Activated B cell treated with CpG ODN at 0.5 μM for 24 hours (primary cell): Measurements from ENCODE around the gene CALML4. TPM values are rescaled to one million over a fixed set of nuclear protein-coding genes. Genes with fewer than 3 reads are reported as not detected.
"Not testable (repeated sequence)": the region's sequence is repeated elsewhere in the genome, so short reads cannot be mapped to it uniquely, and the experiment has no call there.

Source experiments
- ATAC-seq: fragments of 200-7000 bp; cut with Tn5 transposase; one replicate; pipeline ENCODE4 v1.10.0; 2021; ENCODE audit warnings: low read depth, mild to moderate bottlenecking, moderate library complexity
- CTCF ChIA-PET: fragments of 350-600 bp; sonication (Branson Sonifier 250); formaldehyde crosslinking; loops from one replicate; lab custom pipeline; 2021; ENCODE audit warnings: antibody characterized with exemption; lab: Charles Lee
- POLR2A ChIA-PET: fragments of 350-600 bp; sonication (Branson Sonifier 250); formaldehyde crosslinking; loops from one replicate; lab custom pipeline; 2021; ENCODE audit warnings: antibody characterized with exemption; lab: Charles Lee
- DNase-seq: peaks from one replicate; pipeline ENCODE4 v3.0.0; 2022
- H3K27ac Mint-ChIP-seq: one replicate; pipeline ENCODE4 v1.8.0; 2020; ENCODE audit warnings: mixed read lengths
- H3K27me3 Mint-ChIP-seq: one replicate; pipeline ENCODE4 v1.8.0; 2021; ENCODE audit warnings: mixed read lengths
- H3K36me3 Mint-ChIP-seq: one replicate; pipeline ENCODE4 v1.8.0; 2021; ENCODE audit warnings: low read depth, mixed read lengths
- H3K4me1 Mint-ChIP-seq: one replicate; pipeline ENCODE4 v1.8.0; 2021; ENCODE audit warnings: mixed read lengths
- H3K4me3 Mint-ChIP-seq: one replicate; pipeline ENCODE4 v1.8.0; 2020; ENCODE audit warnings: mild to moderate bottlenecking, mixed read lengths
- H3K9me3 Mint-ChIP-seq: one replicate; pipeline ENCODE4 v1.8.0; 2020; ENCODE audit warnings: mixed read lengths
- CTCF ChIP-seq: fragments of 200-600 bp; IDR thresholded peaks from one replicate; pipeline ENCODE4 v1.8.0; 2022; ENCODE audit warnings: antibody characterized with exemption, mild to moderate bottlenecking
- intact Hi-C: fragments of 100-400 bp; cut with micrococcal nuclease; formaldehyde crosslinking; loops from one replicate; pipeline ENCODE4 v1.15.1; 2024
- total RNA-seq: library from RNA; stranded (reverse); gene quantifications from 2 replicates; pipeline ENCODE4 v1.2.3, GENCODE V29; 2022

CALML4 gene
- total RNA-seq, 1 donor from 2014 or later, result 5.0 TPM

- ATAC-seq, result no peak
- no peak overlapping the region for H3K27ac Mint-ChIP-seq
- TF ChIP-seq CTCF, result no peak
- H3K27me3 Mint-ChIP-seq, result no peaks in the 10 kb centered on the region
- intact Hi-C loops, result no loop called here
- no peaks in the 10 kb centered on the region for H3K4me1 Mint-ChIP-seq
- H3K4me3 Mint-ChIP-seq, result no peak overlapping the region
- ChIA-PET CTCF (no interaction called here), POLR2A (no interaction called here)
- H3K36me3 Mint-ChIP-seq, result peaks cover 73% of the 10 kb centered on the region
- H3K9me3 Mint-ChIP-seq, result no peaks in the 10 kb centered on the region
- no peak for DNase-seq
These were observed 21.4 kb downstream of the CALML4 start for GRCh38 chr15:68183616-68184315.

GRCh38 chr15:68177742-68178141, 27.4 kb downstream of the CALML4 start:
- ChIA-PET POLR2A (no interaction called here), CTCF (no interaction called here)
- no peaks in the 10 kb centered on the region for H3K9me3 Mint-ChIP-seq
- H3K36me3 Mint-ChIP-seq, result peaks cover 64% of the 10 kb centered on the region
- no peak for ATAC-seq
- no peak for TF ChIP-seq CTCF
- DNase-seq, result no peak
- no peaks in the 10 kb centered on the region for H3K4me1 Mint-ChIP-seq
- no peak overlapping the region for H3K4me3 Mint-ChIP-seq
- no peak overlapping the region for H3K27ac Mint-ChIP-seq
- intact Hi-C loops, result no loop called here
- no peaks in the 10 kb centered on the region for H3K27me3 Mint-ChIP-seq

- Mint-ChIP-seq H3K9me3 (no peaks in the 10 kb centered on the region), H3K27me3 (no peaks in the 10 kb centered on the region), H3K4me3 (no peak overlapping the region), H3K4me1 (no peaks in the 10 kb centered on the region), H3K36me3 (peaks cover 65% of the 10 kb centered on the region), H3K27ac (peak overlapping the region; percentile 13)
- POLR2A ChIA-PET, result interaction anchor here (0.7 kb wide), 1 partner anchor 123 kb away, joined by 4 read pairs; the partner anchor contains the start of gene PIAS1
- intact Hi-C loops, result no loop called here
- TF ChIP-seq CTCF, result no peak
- CTCF ChIA-PET, result no interaction called here
- DNase-seq (no peak), ATAC-seq (no peak)
These were observed 28.5 kb downstream of the CALML4 start for GRCh38 chr15:68176601-68177000.

- H3K36me3 Mint-ChIP-seq, result peaks cover 60% of the 10 kb centered on the region
- no peak for DNase-seq
- no peaks in the 10 kb centered on the region for H3K27me3 Mint-ChIP-seq
- CTCF ChIA-PET, result interaction anchor here (1.0 kb wide), 1 partner anchor 313 kb away, joined by 3 read pairs; no protein-coding TSS in a partner anchor
- intact Hi-C loops, result no loop called here
- POLR2A ChIA-PET, result interaction anchor here (0.6 to 1.2 kb wide), 2 partner anchors 54 to 102 kb away, joined by 3 read pairs; partner anchors contain the start of genes CLN6 and FEM1B
- H3K4me3 Mint-ChIP-seq, result no peak overlapping the region
- H3K4me1 Mint-ChIP-seq, result no peaks in the 10 kb centered on the region
- no peak overlapping the region for H3K27ac Mint-ChIP-seq
- no peak for ATAC-seq
- H3K9me3 Mint-ChIP-seq, result no peaks in the 10 kb centered on the region
- TF ChIP-seq CTCF, result no peak
These were observed 29.6 kb downstream of the CALML4 start for GRCh38 chr15:68175526-68175925.

GRCh38 chr15:68173119-68173518, 32.0 kb downstream of the CALML4 start:
- Mint-ChIP-seq H3K4me3 (no peak overlapping the region), H3K36me3 (peaks cover 66% of the 10 kb centered on the region), H3K9me3 (no peaks in the 10 kb centered on the region), H3K27ac (no peak overlapping the region), H3K4me1 (no peaks in the 10 kb centered on the region), H3K27me3 (no peaks in the 10 kb centered on the region)
- DNase-seq (no peak), ATAC-seq (no peak)
- TF ChIP-seq CTCF, result no peak
- intact Hi-C loops, result no loop called here
- POLR2A ChIA-PET, result no interaction called here
- CTCF ChIA-PET, result no interaction called here

- DNase-seq, CTCF ChIA-PET, intact Hi-C loops, POLR2A ChIA-PET, H3K9me3 Mint-ChIP-seq, H3K4me1 Mint-ChIP-seq, ATAC-seq, H3K27ac Mint-ChIP-seq, H3K4me3 Mint-ChIP-seq, H3K27me3 Mint-ChIP-seq: not testable (repeated sequence)
- H3K36me3 Mint-ChIP-seq, result peaks cover 58% of the 10 kb centered on the region
These were observed 33.1 kb downstream of the CALML4 start for GRCh38 chr15:68172037-68172436.
